Muscle of leg (tissue), 11 donors: Measurements from ENCODE around the gene UBE3A. TPM values are rescaled to one million over a fixed set of nuclear protein-coding genes. Genes with fewer than 3 reads are reported as not detected.

Experiments
- DNase-seq: peaks from one replicate; pipeline ENCODE4 v3.0.0; 2013
- H3K27ac ChIP-seq: one replicate; pipeline ENCODE4 v1.5.1; 2013; ENCODE audit warnings: mild to moderate bottlenecking, low read length, control low read depth
- H3K27me3 ChIP-seq: one replicate; pipeline ENCODE4 v1.6.1; 2013; ENCODE audit warnings: low read length; ENCODE audit not compliant: control insufficient read depth, insufficient read depth
- H3K36me3 ChIP-seq: one replicate; pipeline ENCODE4 v1.6.1; 2013; ENCODE audit warnings: low read length; ENCODE audit not compliant: control insufficient read depth, insufficient read depth
- H3K4me1 ChIP-seq: one replicate; pipeline ENCODE4 v1.6.1; 2013; ENCODE audit warnings: low read length; ENCODE audit not compliant: control insufficient read depth, insufficient read depth
- H3K4me3 ChIP-seq: one replicate; pipeline ENCODE4 v1.5.1; 2013; ENCODE audit warnings: low read length, control low read depth
- H3K9me3 ChIP-seq: replicated peaks from 2 replicates; pipeline ENCODE4 v1.6.1; 2013; ENCODE audit warnings: low read depth, low read length; ENCODE audit not compliant: control insufficient read depth
- WGBS: methylation state at CpG from one replicate; pipeline ENCODE4 v1.1.5; 2013; ENCODE audit warnings: missing lambda C conversion rate; ENCODE audit not compliant: insufficient coverage; 5-methylcytosine and 5-hydroxymethylcytosine counted together
- polyA plus RNA-seq, 8 donors: library from polyadenylated mRNA; unstranded; fragments of 120-200 nt; gene quantifications; one replicate each; pipeline versions ENCODE4 v1.2.1 to v1.2.3, GENCODE V29; 2013; ENCODE audit warnings: inconsistent platforms in 1 of 8, low replicate concordance in 1 of 8; ENCODE audit not compliant: insufficient read length in 8 of 8, insufficient read depth in 1 of 8
- total RNA-seq: library from RNA; stranded (reverse); fragments of 120-200 nt; gene quantifications from one replicate; pipeline ENCODE4 v1.2.4, GENCODE V29; 2013

The UBE3A gene
- total and polyA plus RNA-seq, 9 donors, result 57.7 to 109 (median 79.1) TPM

DNA sequence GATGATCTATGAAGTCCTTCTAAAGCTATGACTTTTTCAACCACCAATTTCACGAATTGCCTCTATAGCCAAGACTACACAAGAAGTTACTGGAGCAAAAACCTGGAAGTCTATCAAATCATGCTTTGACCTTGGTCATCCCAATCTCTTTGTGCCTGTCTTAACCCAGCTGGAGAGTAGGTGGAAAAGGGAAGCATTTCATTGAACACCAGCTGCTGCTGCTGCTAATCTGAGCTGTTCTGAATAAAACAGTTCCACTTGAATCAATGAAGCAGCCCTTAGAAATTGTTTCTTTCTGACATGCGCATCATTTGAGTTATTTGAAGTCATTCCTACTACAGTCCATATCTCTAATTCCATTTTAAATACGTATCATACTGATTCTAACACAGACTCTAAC is 7.3 kb upstream of the UBE3A start:
- Histone ChIP-seq H3K36me3 (no peaks in the 10 kb centered on the region), H3K4me3 (no peak overlapping the region), H3K27me3 (no peaks in the 10 kb centered on the region), H3K4me1 (no peaks in the 10 kb centered on the region), H3K27ac (no peak overlapping the region), H3K9me3 (peaks cover 7% of the 10 kb centered on the region)
- WGBS, result no CpG with 5 or more reads among the region's 3 CpGs
- DNase-seq, result no peak

DNA sequence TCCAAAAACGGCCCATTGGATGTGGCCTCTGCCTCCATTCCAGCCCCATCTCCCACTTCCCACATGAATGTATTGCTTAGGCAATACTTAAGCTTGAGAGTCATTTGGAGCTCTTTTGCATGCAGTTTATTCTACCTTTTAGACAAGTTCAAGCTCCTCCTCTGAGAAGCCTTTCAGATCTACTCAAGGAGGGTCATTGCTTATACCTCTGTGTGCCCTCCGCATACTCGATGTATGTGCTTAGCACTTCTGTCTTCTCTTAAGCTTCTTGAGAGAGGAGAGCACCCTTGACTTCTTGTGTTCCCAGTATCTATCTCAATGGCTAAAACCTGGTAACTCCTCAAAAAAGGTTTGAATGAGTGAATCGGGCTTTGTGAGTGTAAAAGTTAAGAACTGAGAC is 6.6 kb upstream of the UBE3A start:
- Histone ChIP-seq H3K4me1 (no peaks in the 10 kb centered on the region), H3K27ac (no peak overlapping the region), H3K27me3 (no peaks in the 10 kb centered on the region), H3K4me3 (no peak overlapping the region), H3K36me3 (no peaks in the 10 kb centered on the region), H3K9me3 (peaks cover 3% of the 10 kb centered on the region)
- WGBS, result 77% methylated on average over 3 of the region's 4 CpGs
- no peak for DNase-seq

DNA sequence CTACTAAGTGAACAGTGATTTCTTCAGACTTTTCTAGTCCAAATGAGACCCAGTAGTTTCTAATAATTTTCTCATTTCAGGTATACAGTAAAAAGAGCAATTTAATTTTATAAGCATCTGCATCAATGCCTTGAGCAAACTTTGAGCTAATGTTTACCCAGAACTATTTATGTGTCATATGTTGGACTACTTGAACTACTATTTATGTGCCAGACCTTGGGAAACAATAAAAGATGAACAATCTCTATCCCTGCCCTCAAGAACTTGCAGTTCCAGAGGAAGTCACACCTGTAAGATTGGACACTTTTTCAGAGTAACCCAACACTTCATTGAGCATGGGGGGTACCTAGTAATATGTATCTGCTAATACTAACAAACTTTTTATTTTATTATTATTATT is 2.3 kb upstream of the UBE3A start:
- no peaks in the 10 kb centered on the region for H3K4me1 ChIP-seq
- no peaks in the 10 kb centered on the region for H3K9me3 ChIP-seq
- H3K27me3 ChIP-seq, result no peaks in the 10 kb centered on the region
- H3K4me3 ChIP-seq, result no peak overlapping the region
- no peak overlapping the region for H3K27ac ChIP-seq
- H3K36me3 ChIP-seq, result no peaks in the 10 kb centered on the region
- no peak for DNase-seq

DNA sequence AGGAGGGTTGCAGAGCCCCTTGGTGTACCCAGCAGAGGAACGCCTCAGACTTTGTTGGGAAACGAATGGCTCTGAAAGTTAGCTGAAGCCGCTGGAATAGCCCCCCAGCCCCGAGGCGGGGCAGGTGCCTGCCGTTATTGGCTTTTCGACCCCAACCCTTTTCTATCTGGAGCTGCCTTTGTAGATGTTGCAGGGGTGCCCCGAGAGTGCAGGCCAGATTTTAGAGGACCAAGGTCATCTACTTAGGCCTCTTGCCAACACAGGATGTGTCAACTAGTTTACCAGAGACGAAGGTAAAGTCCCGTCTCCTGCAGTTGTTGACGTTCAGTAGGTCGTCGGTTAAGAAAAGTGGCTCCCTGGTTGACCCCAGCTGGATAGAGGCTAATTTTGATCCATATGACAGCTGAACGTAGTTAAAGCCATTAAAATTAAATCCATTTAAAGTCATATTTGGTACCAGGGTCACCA is 579 bp upstream of the UBE3A start:
- H3K4me1 ChIP-seq, result no peaks in the 10 kb centered on the region
- no peaks in the 10 kb centered on the region for H3K36me3 ChIP-seq
- H3K27ac ChIP-seq, result peak overlapping the region; percentile 97
- no peaks in the 10 kb centered on the region for H3K27me3 ChIP-seq
- WGBS, result 0% methylated on average over 5 of the region's 14 CpGs
- H3K9me3 ChIP-seq, result no peaks in the 10 kb centered on the region
- H3K4me3 ChIP-seq, result peak overlapping the region; percentile 88
- peak; percentile 60 for DNase-seq

DNA sequence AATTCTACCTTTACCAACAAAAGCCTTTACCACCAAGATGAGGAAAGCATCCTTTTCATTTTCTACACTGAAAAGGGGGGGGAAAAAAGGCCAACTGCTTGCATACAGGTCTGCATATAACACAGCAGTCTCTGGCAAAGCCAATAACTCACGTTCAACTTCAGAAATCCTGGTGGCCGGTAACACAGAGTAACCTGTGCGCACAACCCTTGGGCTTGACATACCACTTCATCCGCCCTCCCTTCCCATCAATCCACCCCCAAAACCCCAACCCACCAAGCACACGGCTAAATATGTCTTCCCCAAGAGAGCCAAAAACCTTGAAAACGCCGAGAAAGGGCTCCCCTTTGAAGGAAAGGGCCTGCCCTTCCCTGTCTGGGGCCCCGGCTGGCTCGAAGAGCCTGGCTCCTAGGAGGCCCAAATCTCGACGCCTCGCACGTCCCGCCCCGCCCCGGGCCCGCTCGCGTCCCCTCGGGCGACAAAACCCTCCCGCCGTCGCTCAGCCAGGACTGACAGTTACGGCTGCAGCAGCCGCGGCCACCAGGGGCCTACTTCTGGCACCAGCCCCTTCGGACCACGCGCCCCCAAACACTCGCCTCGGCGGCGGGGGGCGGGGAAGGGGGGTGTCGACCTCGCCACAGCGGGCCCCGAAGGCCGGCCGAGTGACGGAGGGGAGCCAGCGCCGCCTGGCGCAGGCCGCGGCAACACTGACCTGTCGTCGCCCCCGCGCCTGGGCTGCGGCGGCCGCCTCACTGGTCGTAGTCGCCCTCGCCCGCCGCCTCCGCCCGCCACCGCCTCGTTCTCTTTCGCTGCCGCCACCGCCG is 835 bp downstream of the UBE3A start:
- no peaks in the 10 kb centered on the region for H3K36me3 ChIP-seq
- DNase-seq, result peak; percentile 82
- peak overlapping the region; percentile 80 for H3K4me3 ChIP-seq
- under 1% methylated on average over 67 of the region's 67 CpGs for WGBS
- no peaks in the 10 kb centered on the region for H3K27me3 ChIP-seq
- no peaks in the 10 kb centered on the region for H3K4me1 ChIP-seq
- H3K27ac ChIP-seq, result peak overlapping the region; percentile 95
- H3K9me3 ChIP-seq, result no peaks in the 10 kb centered on the region

DNA sequence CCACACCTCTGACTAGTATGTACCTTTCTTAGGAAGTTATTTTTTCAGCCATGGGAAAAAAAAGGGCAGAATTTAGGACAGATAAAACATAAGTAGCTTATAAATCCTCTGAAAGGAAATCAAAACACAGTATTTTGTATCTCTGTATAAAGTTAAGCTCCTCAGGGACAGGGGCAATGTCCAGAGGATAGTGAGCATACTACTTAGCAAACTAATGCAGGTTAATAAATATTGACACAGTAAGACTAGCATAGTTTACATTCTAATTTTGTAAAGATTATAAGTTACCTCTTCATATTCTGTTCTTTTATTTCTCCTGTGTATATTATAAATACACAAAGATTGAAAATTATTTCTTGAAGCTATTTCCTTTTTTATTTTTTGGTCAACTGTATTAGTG is 2.1 kb downstream of the UBE3A start:
- Histone ChIP-seq H3K4me3 (no peak overlapping the region), H3K36me3 (no peaks in the 10 kb centered on the region), H3K27ac (no peak overlapping the region), H3K27me3 (no peaks in the 10 kb centered on the region), H3K4me1 (no peaks in the 10 kb centered on the region), H3K9me3 (no peaks in the 10 kb centered on the region)
- no peak for DNase-seq

DNA sequence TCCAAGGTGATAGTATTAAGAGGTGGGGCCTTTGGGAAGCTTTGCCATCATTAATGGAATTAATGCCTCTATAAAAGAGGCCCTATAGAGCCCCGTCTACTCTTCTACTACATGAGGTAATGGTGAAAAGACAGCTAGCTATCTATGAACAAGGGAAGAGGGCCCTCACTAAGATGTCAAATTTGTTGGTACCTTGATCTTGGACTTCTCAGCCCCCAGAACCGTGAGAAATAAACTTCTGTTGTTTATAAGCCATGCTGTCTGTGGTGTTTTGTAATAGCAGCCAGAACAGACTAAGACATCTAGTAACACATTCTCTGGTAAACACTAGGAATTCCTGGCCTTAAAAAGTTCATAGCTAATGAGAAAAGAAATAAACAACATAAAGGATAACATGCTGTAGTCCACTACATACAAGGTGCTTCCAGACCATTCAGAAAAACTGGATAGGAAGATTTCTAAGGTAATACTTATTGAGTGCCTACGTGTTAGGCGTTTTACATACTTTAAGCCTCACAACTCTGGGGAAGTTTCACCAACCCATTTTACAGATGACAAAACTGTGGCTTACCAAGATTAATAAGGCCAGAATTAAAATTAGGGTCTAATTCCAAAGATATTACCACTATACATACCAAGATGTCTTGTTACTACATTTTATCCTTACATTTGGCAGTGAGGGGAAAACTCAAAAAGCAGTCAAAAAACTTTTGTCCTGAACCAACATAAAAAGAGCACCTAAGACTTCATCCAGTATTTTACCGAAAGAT is 3.2 kb downstream of the UBE3A start:
- no peak for DNase-seq
- H3K4me1 ChIP-seq, result no peaks in the 10 kb centered on the region
- no CpG with 5 or more reads among the region's 5 CpGs for WGBS
- no peak overlapping the region for H3K4me3 ChIP-seq
- no peaks in the 10 kb centered on the region for H3K9me3 ChIP-seq
- no peaks in the 10 kb centered on the region for H3K27me3 ChIP-seq
- no peaks in the 10 kb centered on the region for H3K36me3 ChIP-seq
- H3K27ac ChIP-seq, result no peak overlapping the region

DNA sequence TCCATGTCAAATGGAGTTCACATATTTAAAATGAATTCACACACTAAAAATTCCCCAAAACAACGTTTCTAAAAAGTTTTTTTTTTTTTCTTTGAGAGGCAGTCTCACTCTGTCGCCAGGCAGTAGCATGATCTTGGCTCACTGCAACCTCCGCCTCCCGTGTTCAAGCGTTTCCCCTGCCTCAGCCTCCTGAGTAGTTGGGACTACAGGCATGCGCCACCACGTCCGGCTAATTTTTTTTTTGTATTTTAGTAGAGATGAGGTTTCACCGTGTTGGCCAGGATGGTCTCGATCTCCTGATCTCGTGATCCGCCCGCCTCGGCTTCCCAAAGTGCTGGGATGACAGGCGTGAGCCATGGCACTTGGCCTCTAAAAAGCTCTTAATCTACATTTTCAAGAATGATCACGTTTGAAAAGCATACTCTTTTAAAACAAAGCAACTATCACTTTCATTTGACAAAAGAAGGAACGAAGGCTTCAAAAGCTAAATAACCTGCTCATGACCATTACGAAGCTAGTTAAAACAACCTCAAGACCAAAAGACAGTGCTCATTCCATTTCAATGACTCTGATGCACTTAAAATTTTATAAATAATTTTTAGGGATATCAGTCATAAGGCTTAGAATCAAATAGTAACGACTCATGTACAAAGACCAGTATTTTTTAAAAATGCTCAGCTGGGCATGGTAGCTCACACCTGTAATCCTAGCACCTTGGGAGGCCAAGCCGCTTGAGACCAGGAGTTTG is 5.5 kb downstream of the UBE3A start:
- DNase-seq, result no peak
- H3K4me3 ChIP-seq, result no peak overlapping the region
- H3K9me3 ChIP-seq, result no peaks in the 10 kb centered on the region
- 72% methylated on average over 7 of the region's 20 CpGs for WGBS
- H3K4me1 ChIP-seq, result no peaks in the 10 kb centered on the region
- no peaks in the 10 kb centered on the region for H3K27me3 ChIP-seq
- no peak overlapping the region for H3K27ac ChIP-seq
- H3K36me3 ChIP-seq, result no peaks in the 10 kb centered on the region

DNA sequence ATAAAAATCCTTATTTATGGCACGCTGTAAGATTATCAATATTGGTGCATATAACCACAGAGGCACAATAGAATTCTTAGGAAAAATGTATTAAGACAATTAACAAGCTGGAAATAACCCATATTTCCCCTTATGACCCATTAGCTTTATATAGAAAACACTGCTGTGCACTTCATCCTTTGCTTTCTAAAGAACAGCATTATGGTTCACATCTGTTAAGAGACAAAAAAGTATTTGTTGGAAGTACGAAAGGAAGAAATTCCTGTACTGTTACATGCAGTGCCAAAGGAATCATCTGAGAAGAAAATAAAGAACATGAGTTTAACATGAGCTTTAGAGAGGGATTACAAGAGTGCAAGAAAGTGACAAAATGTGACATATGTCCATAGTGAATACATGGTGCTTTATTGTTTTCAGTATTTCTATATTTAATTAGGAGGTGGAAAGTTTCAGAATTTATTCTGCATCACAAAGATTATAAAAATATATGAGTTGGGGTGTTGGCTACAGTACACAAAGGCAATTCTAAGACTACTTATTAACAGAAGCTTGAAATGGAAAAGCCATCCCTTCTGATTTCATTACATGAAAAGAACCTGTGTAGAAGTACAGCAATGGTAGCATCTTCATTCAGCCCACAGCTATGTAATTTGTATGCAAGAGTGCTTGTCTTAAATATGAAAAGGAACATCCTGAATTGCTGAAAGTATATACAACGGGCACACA is 6.8 kb downstream of the UBE3A start:
- peak; percentile 73 for DNase-seq
- peak overlapping the region; percentile 15 for H3K27ac ChIP-seq
- no CpG with 5 or more reads among the region's 3 CpGs for WGBS

More for the DNA sequence above, 6.8 kb downstream of the UBE3A start:
- Histone ChIP-seq H3K9me3 (no peaks in the 10 kb centered on the region), H3K4me1 (no peaks in the 10 kb centered on the region), H3K4me3 (no peak overlapping the region), H3K36me3 (no peaks in the 10 kb centered on the region), H3K27me3 (no peaks in the 10 kb centered on the region)
